Right hindlimb (tissue), 1 donor: Measurements from ENCODE around the gene OR4F6.

Source experiments
- DNase-seq: peaks from one replicate; pipeline ENCODE4 v3.0.0-alpha.2; 2018

OR4F6 gene

DNA sequence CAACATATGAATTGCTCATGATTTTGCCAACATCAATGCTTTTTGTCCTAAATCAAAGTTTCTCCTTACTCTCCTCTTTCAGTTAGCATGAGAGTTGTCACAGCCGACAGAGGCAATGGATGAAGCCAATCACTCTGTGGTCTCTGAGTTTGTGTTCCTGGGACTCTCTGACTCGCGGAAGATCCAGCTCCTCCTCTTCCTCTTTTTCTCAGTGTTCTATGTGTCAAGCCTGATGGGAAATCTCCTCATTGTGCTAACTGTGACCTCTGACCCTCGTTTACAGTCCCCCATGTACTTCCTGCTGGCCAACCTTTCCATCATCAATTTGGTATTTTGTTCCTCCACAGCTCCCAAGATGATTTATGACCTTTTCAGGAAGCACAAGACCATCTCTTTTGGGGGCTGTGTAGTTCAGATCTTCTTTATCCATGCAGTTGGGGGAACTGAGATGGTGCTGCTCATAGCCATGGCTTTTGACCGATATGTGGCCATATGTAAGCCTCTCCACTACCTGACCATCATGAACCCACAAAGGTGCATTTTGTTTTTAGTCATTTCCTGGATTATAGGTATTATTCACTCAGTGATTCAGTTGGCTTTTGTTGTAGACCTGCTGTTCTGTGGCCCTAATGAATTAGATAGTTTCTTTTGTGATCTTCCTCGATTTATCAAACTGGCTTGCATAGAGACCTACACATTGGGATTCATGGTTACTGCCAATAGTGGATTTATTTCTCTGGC, 2.5 kb downstream of the OR4F6 start:
- DNase-seq: no peak

DNA sequence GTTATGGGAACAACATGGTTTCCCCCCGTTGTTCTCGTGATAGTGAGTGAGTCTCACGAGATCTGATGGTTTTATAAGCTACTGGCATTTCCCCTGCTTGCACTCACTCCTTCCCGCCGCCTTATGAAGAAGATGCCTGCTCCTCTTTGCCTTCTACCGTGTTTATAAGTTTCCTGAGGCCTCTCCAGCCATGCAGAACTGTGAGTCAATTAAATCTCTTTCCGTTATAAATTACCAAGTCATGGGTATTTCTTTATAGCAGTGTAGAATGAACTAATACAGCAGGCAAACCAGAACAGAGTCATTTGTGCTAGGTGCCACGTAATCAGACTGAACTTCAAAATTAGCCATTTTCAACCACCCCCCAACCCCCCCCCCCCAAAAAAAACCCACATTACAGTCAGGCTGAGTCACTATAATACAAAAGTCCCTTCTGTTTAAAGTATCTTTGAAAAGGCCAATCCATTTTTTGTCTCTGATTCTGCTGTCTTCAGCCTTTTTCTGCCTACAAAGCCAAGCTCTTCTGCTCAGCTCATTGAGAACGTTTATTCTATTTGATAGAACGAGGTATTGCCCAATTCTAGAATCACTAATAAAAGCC, 4.1 kb downstream of the OR4F6 start:
- no peak for DNase-seq

- DNase-seq: no peak
Observed at GRCh38 chr15:101808201-101808600, 4.9 kb downstream of the OR4F6 start.

DNA sequence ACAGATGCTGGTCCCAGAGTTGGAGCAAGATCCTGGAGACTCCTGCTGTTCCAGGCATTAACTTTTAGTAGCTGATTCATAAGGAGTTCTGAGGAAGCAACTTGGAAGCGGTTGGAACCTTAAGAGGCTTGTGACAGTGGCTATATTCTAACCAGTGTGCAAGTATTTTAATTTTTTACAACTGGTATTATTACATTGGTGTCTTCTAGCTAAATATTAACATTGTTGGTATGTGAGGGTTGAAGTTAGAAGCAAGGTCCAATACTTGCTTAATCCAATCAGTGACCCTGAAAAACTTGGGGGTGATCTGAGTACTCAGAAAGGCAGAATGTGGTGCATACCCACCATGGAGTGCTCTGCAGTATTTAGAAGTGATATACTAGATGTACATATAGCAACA, 7.1 kb downstream of the OR4F6 start:
- no peak for DNase-seq

DNA sequence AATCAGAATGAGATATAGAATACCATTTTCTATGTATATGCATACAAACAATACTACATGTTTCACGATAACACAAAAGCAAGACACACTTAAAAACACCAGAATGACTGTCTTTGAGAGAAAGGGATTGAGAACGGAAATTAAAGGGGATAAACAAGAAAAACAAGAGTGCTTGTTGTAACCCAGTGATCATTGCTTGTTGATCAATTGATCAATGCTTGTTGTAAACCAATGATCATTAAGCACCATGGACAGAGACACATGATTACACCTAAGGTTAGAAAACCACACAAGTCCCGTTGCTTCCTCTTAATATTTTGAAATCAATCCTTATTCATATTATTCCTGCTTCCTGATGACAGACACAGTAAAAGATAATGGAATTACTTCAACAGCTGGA, 7.6 kb downstream of the OR4F6 start:
- no peak for DNase-seq

- no peak for DNase-seq
Observed at GRCh38 chr15:101811902-101812301, 8.6 kb downstream of the OR4F6 start, which contains the start of gene OR4F15. Gene OR4F15, plus strand, starts transcription at chr15:101812202. Its CDS starts 5,985 bp downstream, at chr15:101818187.

- no peak for DNase-seq
Observed at GRCh38 chr15:101813803-101814534, 10.7 kb downstream of the OR4F6 start.

DNA sequence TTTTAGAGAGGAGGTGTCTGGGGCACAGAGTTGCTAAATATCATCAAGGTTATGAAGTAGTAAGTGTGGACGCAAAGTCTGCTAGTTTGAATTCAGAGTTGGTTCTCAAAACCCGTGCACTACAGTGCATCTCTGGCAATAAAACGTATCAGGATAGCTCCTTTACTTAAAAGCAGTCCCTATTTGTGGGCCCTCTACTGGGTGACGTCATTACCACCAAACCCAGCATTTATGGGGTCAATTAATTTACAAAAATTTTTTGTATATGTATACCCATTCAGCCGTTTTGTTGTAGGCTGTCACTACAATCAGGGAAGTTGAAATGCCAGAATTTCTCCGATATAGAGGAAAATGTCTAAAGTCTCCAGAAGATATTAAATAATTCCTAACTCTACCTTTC, 17.5 kb downstream of the OR4F6 start:
- no peak for DNase-seq

- DNase-seq: no peak
Observed at GRCh38 chr15:101827257-101827656, 23.9 kb downstream of the OR4F6 start.

- DNase-seq: no peak
Observed at GRCh38 chr15:101828774-101829173, 25.5 kb downstream of the OR4F6 start.

DNA sequence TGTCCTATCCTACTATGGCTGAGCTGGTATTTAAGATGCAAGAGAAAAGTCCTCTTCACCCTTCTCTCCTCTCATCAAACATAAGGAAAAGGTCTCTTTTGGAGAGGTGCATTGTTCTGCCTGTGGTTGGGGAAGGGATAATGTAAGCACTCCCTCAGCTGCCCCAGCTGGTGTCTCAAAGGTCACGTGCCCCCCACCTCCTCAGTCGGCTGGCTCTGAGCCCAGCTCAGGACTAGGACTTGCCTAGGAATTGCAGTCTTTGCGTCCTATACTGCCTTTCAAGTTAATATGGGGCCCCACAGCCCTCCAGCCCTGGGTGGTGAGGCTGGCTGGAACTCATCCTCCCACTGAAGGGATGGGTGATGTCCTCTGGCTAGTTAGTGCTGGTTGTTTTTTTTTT, 38.3 kb downstream of the OR4F6 start:
- no peak for DNase-seq

DNA sequence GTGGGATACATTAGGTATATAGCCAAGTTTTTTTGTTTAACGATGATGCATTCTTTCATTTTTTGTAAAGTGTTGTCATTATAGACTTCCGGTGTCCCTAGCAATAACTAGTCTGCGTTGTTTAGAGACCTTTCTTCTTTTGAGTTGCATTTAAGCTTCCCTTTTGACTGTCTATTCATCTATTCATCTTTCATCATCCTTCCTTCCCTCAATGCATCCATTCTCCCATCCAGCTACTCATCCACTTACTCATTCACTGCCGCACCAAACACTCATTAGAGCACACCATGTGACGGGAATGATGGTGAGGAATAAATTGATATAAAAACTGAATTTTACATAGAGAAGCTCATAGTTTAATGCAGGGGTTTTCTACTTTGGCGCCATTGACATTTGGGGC, 41.6 kb downstream of the OR4F6 start:
- no peak for DNase-seq

GRCh38 chr15:101852356-101852755, 49.0 kb downstream of the OR4F6 start:
- no peak for DNase-seq
